ENCODE measurements around the gene PM20D2. TPM values are rescaled to one million over a fixed set of nuclear protein-coding genes. Genes with fewer than 3 reads are reported as not detected.
"Not testable (repeated sequence)": the region's sequence is repeated elsewhere in the genome, so short reads cannot be mapped to it uniquely, and the experiment has no call there.

Gene PM20D2
- total and polyA plus RNA-seq, 12 donors, result 3.2 to 14.3 (median 7.7) TPM

- TF ChIP-seq, protein P1, sequence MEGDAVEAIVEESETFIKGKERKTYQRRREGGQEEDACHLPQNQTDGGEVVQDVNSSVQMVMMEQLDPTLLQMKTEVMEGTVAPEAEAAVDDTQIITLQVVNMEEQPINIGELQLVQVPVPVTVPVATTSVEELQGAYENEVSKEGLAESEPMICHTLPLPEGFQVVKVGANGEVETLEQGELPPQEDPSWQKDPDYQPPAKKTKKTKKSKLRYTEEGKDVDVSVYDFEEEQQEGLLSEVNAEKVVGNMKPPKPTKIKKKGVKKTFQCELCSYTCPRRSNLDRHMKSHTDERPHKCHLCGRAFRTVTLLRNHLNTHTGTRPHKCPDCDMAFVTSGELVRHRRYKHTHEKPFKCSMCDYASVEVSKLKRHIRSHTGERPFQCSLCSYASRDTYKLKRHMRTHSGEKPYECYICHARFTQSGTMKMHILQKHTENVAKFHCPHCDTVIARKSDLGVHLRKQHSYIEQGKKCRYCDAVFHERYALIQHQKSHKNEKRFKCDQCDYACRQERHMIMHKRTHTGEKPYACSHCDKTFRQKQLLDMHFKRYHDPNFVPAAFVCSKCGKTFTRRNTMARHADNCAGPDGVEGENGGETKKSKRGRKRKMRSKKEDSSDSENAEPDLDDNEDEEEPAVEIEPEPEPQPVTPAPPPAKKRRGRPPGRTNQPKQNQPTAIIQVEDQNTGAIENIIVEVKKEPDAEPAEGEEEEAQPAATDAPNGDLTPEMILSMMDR (IDR thresholded peaks at IDR 0.05), result no peak
- H3K27me3 ChIP-seq, result no peaks in the 10 kb centered on the region
- 91 to 95% methylated on average over 4 of the region's 4 CpGs for WGBS, 2 donors
- no peak for DNase-seq
- ATAC-seq, result no peak
- no peak overlapping the region for H3K27ac ChIP-seq
- no peaks in the 10 kb centered on the region for H3K9me3 ChIP-seq
- H3K4me3 ChIP-seq, result no peak overlapping the region
- no peaks in the 10 kb centered on the region for H3K36me3 ChIP-seq
- intact Hi-C loops (cut with DNase I), result loop anchor here in 8 of 10 donors (5.0 to 10.0 kb wide), 5 partner anchors 122 to 244 kb away; no protein-coding TSS in a partner anchor
- peaks cover 0 to 14% (median 7%) of the 10 kb centered on the region in 9 donors for H3K4me1 ChIP-seq
These were observed 25.5 kb upstream of the PM20D2 start for GRCh38 chr6:89120371-89120770.

- Histone ChIP-seq H3K9me3 (no peaks in the 10 kb centered on the region), H3K27ac (no peak overlapping the region), H3K4me1 (peaks cover 0 to 8% (median 3%) of the 10 kb centered on the region in 9 donors), H3K27me3 (no peaks in the 10 kb centered on the region), H3K36me3 (no peaks in the 10 kb centered on the region), H3K4me3 (no peak overlapping the region)
- TF ChIP-seq, protein P1 (IDR thresholded peaks at IDR 0.05), result no peak
- intact Hi-C loops (cut with DNase I), result loop anchor here in 9 of 10 donors (1.0 to 10.0 kb wide), 7 partner anchors 120 to 243 kb away; no protein-coding TSS in a partner anchor
- ATAC-seq, result no peak
- DNase-seq, result no peak
- whole genome bisulfite sequencing, 2 donors, result 89 to 92% methylated on average over 1 of the region's 1 CpG
These were observed 23.9 kb upstream of the PM20D2 start for GRCh38 chr6:89121934-89122333.

DNA sequence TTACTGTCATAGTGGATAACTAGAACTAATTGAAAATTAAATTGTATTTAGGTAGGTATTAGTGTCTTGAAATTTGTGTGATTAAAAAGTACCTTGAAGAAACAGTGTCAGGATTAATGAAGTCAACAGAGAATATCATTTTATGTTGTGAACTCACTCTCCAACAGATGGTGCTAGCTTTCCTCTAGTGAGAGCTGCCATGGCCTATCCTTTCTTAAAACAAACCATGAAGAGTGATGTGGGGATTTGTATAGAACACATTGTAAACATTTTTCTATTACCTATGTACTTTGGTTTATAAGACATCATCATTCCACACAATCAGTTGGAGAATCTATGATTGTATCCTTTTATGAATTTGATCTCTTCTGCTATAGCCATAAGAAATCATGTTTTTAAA, 23.2 kb upstream of the PM20D2 start:
- intact Hi-C loops (cut with DNase I), result loop anchor here in 9 of 10 donors (1.0 to 10.0 kb wide), 7 partner anchors 120 to 242 kb away; no protein-coding TSS in a partner anchor
- TF ChIP-seq, protein P1 (IDR thresholded peaks at IDR 0.05), result peak; percentile 21 to 72 (median 55)
- Histone ChIP-seq H3K4me3 (no peak overlapping the region), H3K36me3 (no peaks in the 10 kb centered on the region), H3K27me3 (no peaks in the 10 kb centered on the region), H3K9me3 (peaks cover 0 to 5% (median 0%) of the 10 kb centered on the region in 11 donors), H3K4me1 (peaks cover 0 to 4% (median 0%) of the 10 kb centered on the region in 9 donors), H3K27ac (no peak overlapping the region)
- no peak for DNase-seq
- ATAC-seq, result peak in 5 of 8 donors; percentile 55 to 72 (median 71)

- H3K27me3 ChIP-seq, H3K27ac ChIP-seq, H3K4me3 ChIP-seq, H3K36me3 ChIP-seq, DNase-seq, H3K4me1 ChIP-seq, ATAC-seq: not testable (repeated sequence)
- 77 to 78% methylated on average over 2 of the region's 2 CpGs for WGBS, 2 donors
- H3K9me3 ChIP-seq, result peaks cover 0 to 18% (median 0%) of the 10 kb centered on the region in 11 donors
- intact Hi-C loops (cut with DNase I), result loop anchor here in 3 of 10 donors (10.0 kb wide), 3 partner anchors 117 to 237 kb away; no protein-coding TSS in a partner anchor
These were observed 17.6 kb upstream of the PM20D2 start for GRCh38 chr6:89128256-89128671.

- WGBS, 2 donors, result 94 to 99% methylated on average over 3 of the region's 3 CpGs
- H3K27ac ChIP-seq, result no peak overlapping the region
- H3K4me1 ChIP-seq, result no peaks in the 10 kb centered on the region
- no peaks in the 10 kb centered on the region for H3K36me3 ChIP-seq
- DNase-seq (no peak), ATAC-seq (no peak)
- intact Hi-C loops (cut with DNase I), result loop anchor here in 1 of 10 donors (10.0 kb wide), 1 partner anchor 147 kb away; no protein-coding TSS in a partner anchor
- H3K9me3 ChIP-seq, result peaks cover 0 to 18% (median 0%) of the 10 kb centered on the region in 11 donors
- no peak overlapping the region for H3K4me3 ChIP-seq
- H3K27me3 ChIP-seq, result no peaks in the 10 kb centered on the region
- TF ChIP-seq, protein P1 (IDR thresholded peaks at IDR 0.05), result no peak
These were observed 14.3 kb upstream of the PM20D2 start for GRCh38 chr6:89131599-89131998.
